Stimulated activated naive CD8-positive, alpha-beta T cell treated with anti-CD3 and anti-CD28 coated beads, Interleukin-15, Interleukin-2, amounts not matched to agents 100 U/mL and 50 U/mL, for 24 hours (primary cell): Measurements from ENCODE around the gene NOSIP.

Source experiments
- ATAC-seq: fragments of 150-1000 bp; cut with Tn5 transposase; one replicate; pipeline ENCODE4 v1.10.0; 2021
- DNase-seq: peaks from one replicate; pipeline ENCODE4 v3.0.0; 2021

NOSIP gene

DNA sequence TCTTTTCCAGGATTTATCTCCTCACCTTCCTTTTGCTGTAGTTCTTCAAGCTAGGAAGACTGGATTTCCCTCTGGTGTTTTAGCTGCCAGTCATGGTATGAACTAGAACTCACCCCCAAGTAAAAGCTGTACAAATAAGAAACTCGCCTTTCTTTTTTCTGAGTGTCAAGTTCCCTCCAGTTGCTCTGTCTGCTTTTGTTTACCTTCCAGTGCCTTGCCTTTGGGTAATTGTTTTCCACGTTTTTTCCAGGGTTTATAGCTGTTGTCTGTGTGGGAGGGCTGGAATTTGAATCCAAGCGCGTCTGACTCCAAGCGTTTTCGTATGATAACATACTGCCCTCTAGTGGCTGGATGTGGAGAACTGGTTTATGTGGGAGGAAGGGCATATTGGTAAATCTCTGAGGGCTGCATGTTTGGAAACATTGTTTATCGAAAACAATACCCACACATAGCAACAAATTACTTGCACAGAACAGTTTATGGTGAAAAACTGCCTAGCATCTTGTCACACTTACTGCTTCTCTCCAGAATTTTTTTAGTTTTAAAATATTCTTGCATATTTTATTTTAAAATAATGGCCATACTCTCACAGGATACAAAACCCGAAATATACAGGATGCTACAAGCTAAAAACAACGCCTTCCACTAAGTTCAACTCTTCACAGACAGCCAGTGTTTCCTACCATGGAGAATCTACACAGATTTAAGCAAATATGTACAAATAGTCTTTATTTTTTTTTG is 33.4 kb downstream of the NOSIP start:
- ATAC-seq (no peak), DNase-seq (peak; percentile 67)

DNA sequence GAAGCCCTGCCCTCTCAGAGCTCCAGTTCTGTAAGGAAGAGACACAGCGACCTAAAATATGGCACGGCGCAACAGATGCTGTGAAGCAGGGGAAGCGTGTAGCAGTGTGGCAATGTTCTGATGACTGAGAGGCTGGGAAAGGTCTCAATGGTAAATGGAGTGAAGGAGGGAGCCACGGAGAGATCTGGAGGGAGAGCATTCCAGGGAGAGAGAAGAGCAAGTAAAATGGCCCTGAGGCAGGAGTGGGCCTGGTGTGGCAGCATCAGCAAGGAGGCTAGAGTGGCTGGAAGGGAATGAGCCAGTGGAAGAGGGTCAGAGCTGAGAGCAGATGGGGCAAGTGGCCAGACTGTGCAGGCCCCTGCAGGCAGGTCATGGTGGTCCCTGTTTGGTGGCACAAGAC is 36.2 kb downstream of the NOSIP start:
- no peak for ATAC-seq
- DNase-seq: no peak

DNA sequence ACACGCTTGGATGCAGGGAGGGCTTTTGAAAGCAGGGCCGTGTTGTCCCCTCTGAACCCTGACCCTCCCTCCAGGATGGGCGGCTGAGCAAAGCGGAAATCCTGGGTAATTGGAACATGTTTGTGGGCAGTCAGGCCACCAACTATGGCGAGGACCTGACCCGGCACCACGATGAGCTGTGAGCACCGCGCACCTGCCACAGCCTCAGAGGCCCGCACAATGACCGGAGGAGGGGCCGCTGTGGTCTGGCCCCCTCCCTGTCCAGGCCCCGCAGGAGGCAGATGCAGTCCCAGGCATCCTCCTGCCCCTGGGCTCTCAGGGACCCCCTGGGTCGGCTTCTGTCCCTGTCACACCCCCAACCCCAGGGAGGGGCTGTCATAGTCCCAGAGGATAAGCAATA is 37.3 kb downstream of the NOSIP start:
- no peak for DNase-seq
- no peak for ATAC-seq

DNA sequence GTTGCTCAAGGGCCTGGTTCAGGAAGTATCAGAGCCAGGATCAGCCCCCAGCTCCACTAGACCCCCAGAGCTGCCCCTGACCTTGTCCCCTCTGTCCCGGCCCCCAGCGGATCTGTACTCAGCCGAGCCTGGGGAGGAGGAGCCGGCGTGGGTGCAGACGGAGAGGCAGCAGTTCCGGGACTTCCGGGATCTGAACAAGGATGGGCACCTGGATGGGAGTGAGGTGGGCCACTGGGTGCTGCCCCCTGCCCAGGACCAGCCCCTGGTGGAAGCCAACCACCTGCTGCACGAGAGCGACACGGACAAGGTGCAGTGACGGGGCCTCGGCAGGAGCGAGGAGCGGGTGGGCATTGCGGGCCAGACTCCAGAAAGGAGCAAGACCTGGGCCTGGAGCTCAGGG is 37.9 kb downstream of the NOSIP start:
- DNase-seq (no peak), ATAC-seq (no peak)

DNA sequence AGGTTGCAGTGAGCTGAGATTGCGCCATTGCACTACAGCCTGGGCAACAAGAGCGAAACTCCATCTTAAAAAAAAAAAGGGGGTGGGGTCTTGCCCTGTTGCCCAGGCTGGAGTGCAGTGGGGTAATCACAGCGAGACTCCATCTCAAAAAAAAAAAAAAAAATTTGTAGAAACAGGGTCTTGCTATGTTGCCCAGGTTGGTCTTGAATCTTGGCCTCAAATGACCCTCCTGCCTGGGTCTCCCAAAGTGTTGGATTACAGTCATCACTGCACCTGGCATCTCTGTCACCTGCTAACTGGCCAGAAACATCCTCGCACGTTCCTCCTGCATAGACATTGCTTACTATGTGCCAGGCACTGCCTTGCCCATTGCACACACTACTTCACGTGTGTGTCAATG is 38.4 kb downstream of the NOSIP start:
- no peak for DNase-seq
- ATAC-seq: no peak

DNA sequence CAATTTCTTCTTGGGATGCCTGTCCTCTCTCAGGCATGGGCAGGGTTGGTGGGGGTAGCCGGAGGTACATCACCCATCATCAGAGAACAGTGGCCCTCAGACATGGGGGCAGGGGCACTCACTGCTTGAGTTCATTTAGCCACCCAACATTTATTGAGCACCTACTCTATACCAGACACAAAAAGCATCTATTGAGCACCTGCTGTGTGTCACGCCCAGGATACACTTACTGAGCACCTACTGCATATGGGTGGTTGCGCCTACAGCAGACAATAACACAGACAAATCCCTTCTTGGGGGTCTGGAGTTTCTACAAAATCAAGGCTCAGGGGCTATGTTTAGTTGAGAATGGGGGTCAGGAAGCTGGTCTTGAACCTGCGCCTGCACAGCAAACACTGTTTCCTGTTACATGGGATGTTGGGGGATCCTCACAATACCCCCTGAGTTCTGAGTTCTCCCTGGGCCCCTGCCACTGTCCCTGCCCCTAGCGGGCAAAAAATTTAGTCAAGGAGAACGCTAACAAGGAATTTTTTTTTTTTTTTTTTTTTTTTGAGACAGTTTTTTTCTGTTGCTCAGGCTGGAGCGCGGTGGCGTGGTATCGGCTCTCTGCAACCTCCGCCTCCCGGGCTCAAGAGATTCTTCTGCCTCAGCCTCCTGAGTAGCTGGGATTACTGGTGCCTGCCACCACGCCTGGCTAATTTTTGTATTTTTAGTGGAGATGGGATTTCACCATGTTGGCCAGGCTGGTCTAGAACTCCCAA is 41.0 kb downstream of the NOSIP start:
- ATAC-seq (no peak), DNase-seq (no peak)

DNA sequence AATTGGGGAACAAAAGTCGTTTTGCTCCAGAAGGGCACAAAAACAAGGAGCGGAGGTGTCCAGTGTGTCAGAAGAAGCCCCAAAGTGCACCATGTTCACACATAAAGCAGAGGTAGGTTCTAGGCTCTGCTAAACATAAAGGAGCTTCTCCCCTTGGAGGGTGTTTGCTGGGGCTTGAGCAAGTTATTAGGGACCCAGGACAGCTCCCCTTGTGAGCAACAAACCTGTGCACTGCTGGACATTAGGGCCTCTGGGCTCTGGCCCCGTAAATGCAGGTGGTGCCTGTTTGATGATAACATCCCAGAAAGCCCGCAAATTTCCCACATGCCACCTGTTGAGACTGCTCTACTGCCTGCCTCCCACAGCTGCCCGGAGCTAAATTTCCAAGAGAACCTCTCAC is 41.7 kb downstream of the NOSIP start:
- DNase-seq (no peak), ATAC-seq (no peak)

DNA sequence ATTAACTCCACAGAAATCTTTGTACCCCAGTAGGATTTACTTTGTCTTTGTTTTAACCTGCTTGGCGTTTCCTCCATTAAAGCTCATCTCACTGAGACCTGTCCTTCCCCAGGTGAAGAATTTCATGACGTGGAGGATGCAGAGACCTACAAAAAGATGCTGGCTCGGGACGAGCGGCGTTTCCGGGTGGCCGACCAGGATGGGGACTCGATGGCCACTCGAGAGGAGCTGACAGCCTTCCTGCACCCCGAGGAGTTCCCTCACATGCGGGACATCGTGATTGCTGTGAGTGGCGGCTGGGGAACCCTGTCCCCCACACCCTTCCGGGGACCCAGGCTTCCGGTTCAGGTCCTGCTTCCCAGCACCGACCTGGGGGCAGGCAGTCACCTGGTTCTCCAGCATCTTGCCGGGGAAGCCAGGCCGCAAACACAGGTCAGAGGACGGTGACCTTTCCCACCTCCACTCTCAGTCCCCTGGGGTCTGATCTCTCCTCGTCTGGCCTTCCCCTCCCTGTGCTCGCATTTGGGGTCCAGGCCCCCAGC is 43.4 kb downstream of the NOSIP start:
- DNase-seq (no peak), ATAC-seq (no peak)

DNA sequence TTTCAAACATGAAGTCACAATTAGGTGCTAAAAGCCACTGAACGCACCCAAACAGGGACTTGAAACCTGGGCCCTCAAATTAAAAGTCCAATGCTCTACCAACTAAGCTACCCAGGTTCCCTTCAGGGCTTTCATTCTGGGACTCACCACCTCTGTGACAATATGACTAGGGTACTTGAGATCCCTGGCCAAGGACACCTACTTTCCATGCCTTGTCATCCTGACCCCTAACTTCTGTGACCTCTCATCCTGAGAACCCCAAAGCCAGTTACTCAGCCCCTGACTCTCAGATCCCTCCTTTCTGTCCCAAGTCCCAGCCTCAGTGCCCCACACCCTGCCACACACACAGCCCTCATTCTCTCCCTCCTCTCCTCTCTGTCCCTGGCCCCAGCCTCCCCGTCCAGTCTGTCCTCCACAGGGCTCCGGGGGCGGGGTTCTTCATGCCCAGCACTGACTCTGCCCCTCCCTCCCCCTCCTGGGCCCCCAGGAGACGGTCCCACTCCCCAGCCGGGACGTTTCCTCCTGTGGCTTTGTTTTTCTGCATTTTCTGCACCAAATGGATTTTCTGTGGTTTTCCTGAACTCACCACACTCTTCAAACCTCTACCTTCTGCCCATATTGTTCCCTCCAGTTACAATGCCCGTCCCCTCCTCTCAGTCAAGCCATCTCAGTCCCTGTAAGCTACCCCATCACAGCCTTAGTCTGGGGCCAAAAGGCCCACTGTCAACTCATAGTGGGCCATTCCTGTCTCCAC is 45.5 kb downstream of the NOSIP start:
- ATAC-seq: peak; percentile 26

DNA sequence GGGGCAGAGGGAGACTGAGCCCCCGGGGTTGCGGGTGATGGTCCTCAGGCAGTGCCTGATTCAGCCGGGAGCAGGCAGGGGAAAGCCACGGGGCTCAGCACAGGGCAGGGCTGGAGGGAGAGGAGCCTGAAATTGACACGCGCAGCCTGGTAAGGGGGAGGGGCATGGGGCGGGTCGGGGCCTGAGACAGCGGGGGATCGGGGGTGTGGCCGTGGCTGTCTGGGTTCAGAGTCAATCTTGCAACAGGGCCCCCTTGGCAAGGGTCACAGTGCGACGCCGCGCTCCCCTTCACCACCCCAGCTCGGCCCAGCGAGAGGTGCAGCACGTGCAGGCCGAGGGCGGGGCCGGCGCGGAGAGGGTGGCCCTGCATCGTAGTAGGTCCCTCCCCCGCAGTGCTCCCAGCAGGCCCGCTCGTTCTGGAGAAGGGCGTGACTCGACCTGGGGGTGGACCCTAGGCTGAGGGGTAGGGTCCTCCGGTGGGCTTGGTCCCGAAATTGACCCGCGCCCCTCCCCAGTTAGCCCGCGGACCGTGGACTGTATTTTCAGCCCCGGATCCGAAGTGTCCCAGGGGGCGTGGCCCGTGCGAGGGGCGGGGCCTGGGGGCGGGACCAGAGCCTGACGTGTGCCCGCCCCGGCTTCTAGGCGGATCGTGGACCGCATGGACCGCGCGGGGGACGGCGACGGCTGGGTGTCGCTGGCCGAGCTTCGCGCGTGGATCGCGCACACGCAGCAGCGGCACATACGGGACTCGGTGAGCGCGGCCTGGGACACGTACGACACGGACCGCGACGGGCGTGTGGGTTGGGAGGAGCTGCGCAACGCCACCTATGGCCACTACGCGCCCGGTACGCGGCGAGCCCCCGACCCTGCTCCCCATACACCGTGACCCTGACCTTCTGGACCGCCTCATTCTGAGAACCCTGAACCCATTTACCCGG is 46.5 kb downstream of the NOSIP start:
- DNase-seq: peak; percentile 87
- ATAC-seq: peak; percentile 84

More for the DNA sequence above, 45.5 kb downstream of the NOSIP start:
- no peak for DNase-seq

DNA sequence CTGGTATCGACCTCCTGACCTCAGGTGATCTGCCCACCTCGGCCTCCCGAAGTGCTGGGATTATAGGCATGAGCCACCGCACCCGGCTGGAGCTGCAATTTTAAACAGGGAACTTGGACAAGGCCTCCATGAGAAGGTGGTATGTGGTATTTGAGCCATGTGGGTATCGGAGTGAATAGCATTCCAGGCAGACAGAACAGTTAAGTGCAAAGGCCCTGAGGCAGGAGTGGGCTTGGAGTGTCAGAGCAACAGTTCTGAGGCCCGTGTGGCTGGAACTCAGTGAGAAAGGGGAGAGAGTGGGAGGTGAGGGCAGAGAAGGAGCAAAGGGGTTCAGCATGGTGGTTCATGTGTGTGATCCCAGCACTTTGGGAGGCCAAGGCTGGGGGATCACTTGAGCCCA is 49.6 kb downstream of the NOSIP start:
- DNase-seq: no peak
- no peak for ATAC-seq

DNA sequence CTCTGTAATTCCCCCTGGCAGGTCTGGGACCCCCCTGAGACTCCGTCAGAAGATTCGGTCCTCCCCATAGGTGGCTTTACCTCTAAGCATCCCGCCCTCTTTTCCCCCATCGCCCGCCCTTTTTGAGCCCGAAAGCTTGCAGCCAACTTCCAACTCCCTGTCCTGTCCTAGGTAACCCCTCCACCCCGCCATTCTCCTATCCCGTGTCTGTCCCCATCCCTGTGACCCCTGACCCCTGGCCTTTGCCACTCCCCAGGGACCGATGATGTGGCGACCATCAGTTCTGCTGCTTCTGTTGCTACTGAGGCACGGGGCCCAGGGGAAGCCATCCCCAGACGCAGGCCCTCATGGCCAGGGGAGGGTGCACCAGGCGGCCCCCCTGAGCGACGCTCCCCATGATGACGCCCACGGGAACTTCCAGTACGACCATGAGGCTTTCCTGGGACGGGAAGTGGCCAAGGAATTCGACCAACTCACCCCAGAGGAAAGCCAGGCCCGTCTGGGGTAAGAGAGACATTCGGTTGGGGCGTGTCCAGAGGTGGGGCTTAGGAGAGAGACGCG is 52.1 kb downstream of the NOSIP start:
- no peak for DNase-seq
- ATAC-seq: peak; percentile 11

DNA sequence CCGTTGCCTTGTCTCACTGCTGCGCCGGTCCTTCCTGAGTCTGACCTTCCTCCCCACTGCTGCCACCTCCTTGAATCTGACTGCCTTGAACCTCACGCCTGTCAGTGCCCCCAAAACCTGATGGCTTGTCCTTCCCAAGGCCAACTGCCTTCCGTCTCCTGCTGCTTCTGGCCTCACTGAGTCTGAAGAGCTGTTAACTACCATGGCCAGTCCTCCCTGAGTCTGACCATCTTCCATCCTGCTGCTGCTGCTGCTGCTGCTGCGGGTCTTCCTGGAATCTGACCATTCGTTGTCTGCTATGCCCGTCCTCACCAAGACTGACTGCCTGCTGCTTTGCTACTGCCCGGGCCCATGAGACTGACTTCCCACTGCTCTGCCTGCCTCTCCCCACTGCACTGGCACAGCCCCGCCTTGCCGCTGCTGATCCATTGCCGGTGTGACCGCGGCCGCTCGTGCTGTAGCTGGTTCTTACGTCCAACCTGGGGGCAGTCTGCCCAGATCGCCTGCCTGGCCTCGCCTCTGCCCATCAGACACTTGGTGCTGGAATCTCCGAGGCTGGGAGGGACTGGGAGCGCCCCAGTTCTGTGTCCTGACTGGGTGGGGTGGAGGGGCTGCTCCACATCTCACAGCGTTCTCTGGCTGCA is 55.4 kb downstream of the NOSIP start:
- DNase-seq: no peak
- no peak for ATAC-seq

DNA sequence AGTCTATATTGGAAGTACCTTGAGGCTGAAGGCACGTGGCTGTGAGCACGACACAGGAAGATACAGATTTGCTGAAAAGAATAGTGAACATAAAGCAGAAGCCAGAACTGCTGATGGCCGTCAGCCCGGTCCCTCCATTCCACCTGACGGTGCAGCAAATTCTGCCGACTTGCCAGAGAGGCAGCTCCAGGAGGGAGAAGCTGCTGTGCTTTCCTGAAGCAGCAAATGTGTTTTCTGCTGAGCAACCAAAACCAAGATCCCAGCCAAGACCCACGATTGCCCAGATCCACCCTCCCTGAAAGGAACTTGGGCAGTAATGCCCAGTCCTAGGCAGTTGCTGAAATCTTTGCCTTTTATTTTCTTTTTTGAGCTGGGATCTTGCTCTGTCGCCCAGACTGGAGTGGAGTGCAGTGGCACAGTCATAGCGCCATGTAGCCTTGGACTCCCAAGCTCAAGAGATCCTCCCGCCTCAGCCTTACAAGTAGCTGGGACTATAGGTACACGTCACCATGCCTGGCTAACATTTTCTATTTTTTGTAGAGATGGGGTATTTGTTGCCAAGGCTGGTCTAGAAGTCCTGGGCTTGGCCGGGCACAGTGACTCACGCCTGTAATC is 59.5 kb downstream of the NOSIP start:
- DNase-seq: no peak
- no peak for ATAC-seq

DNA sequence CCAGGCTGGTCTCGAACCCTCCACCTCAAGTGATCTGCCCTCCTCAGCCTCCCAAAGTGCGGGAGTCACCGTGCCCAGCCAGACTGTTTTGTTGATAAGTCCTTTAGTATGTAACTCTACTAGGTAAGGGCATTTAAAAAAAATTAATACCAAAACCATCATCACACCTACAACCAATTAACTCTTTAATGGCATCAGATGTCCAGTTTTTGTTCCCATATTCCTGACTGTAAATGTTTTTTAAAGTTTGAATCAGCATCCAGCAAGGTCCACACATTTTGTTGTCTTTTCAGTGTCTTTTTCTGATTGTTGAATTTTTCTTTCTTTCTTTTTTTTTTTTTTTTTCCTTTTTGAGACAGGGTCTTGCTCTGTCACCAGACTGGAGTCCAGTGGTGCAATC is 62.3 kb downstream of the NOSIP start:
- ATAC-seq (no peak), DNase-seq (no peak)

DNA sequence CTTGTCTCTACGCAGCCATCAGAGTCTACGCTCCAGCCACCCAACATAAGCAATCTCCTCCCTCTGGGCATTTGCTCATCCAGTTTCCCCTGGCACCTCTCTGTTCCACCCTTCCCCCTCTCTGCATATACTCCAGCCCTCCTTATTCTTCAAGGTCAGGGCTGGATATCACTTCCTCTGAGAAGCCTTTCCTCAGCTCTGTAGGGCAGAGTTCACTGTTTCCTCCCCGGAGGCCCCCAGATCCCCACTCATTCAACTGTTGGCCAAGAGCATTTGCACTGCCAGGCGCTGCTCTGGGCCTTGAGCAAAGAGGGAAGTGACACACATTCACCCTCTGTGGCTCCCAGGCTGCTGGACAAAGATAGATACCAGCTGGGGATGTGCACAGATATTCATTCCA is 64.6 kb downstream of the NOSIP start:
- DNase-seq: no peak
- no peak for ATAC-seq

DNA sequence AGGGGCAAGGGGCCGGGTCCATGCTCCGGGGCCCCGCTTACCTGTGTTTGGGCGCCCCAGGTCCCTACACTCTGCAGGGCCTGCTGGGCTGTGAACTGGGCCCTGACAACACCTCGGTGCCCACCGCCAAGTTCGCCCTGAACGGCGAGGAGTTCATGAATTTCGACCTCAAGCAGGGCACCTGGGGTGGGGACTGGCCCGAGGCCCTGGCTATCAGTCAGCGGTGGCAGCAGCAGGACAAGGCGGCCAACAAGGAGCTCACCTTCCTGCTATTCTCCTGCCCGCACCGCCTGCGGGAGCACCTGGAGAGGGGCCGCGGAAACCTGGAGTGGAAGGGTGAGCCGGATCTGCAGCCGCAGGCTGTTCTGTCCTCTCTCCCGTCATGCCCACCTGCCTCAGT is 66.2 kb downstream of the NOSIP start:
- ATAC-seq (no peak), DNase-seq (no peak)

DNA sequence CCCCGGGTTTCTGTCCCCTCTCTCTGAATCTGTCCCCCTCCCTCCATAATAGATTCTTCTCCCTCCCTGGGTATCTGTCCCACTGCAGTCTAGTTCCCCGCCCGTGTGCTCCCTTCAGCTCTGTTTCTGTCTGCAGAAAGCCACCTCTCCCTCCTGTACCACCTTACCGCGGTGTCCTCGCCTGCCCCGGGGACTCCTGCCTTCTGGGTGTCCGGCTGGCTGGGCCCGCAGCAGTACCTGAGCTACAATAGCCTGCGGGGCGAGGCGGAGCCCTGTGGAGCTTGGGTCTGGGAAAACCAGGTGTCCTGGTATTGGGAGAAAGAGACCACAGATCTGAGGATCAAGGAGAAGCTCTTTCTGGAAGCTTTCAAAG is 66.6 kb downstream of the NOSIP start:
- ATAC-seq (no peak), DNase-seq (no peak)

DNA sequence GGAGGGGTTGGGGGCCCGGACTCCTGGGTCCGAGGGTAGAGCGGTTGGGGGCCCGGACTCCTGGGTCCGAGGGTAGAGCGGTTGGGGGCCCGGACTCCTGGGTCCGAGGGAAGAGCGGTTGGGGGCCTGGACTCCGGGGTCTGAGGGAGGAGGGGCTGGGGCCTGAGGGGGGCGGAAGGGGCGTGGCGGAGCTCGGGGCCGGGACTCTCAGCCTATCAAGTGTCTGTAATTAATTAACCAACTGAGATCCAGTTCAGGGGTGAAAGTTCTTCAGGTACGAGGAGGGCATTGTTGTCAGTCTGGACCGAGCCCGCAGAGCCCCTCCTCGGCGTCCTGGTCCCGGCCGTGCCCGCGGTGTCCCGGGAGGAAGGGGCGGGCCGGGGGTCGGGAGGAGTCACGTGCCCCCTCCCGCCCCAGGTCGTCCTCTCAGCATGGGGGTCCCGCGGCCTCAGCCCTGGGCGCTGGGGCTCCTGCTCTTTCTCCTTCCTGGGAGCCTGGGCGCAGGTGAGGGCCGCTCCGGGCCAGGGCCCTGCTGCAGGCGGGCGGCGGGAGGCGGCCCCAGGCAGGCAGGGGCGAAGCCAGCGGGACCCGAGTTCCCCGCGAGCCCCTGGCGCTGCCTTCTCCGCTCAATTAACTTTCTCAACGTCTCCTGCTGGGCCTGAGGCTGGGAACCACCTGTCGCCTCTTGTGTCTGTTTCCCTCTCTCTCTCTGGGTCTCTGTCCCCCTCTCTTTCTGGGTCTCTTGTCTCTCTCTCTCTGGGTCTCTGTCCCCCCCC is 67.2 kb downstream of the NOSIP start:
- DNase-seq (peak; percentile 56), ATAC-seq (peak; percentile 40)
